DOHH2 (cell line): Measurements from ENCODE around the gene CSF2RB.

Experiments used
- H3F3A ChIP-seq: fragments of 200-600 bp; sonication (generic), shearing (Covaris generic); 2 replicates; pipeline ENCODE4 v1.6.0; 2016; ENCODE audit warnings: antibody characterized with exemption, mild to moderate bottlenecking; ENCODE audit not compliant: control insufficient read depth, insufficient read depth
- H3K27ac ChIP-seq: fragments of 200-600 bp; sonication (generic); 2 replicates; pipeline ENCODE4 v1.5.1; 2014; ENCODE audit warnings: low read depth, mild to moderate bottlenecking, low read length, moderate library complexity
- H3K27me3 ChIP-seq: fragments of 200-600 bp; sonication (generic); 2 replicates; pipeline ENCODE4 v1.6.1; 2014; ENCODE audit warnings: mild to moderate bottlenecking, low read length, mixed read lengths; ENCODE audit not compliant: control insufficient read depth
- H3K36me3 ChIP-seq: fragments of 200-600 bp; sonication (generic); 2 replicates; pipeline ENCODE4 v1.6.1; 2014; ENCODE audit warnings: mild to moderate bottlenecking, low read length, moderate library complexity, mixed read lengths; ENCODE audit not compliant: control insufficient read depth
- H3K4me1 ChIP-seq: fragments of 200-600 bp; sonication (generic); 2 replicates; pipeline ENCODE4 v1.6.1; 2014; ENCODE audit warnings: mild to moderate bottlenecking, low read length, mixed read lengths; ENCODE audit not compliant: control insufficient read depth
- H3K4me2 ChIP-seq: fragments of 200-600 bp; sonication (generic); 2 replicates; pipeline ENCODE4 v1.6.0; 2014; ENCODE audit warnings: mild to moderate bottlenecking, low read length, moderate library complexity
- H3K4me3 ChIP-seq: fragments of 200-600 bp; sonication (generic); 2 replicates; pipeline ENCODE4 v1.5.1; 2014; ENCODE audit warnings: mild to moderate bottlenecking, low read length, mixed read lengths
- H3K79me2 ChIP-seq: fragments of 200-600 bp; sonication (generic); 2 replicates; pipeline ENCODE4 v1.6.1; 2014; ENCODE audit warnings: mild to moderate bottlenecking, low read length, mixed read lengths; ENCODE audit not compliant: control insufficient read depth
- H3K9me2 ChIP-seq: fragments of 200-600 bp; sonication (generic); replicated peaks from 2 replicates; pipeline ENCODE4 v1.6.1; 2014; ENCODE audit warnings: mild to moderate bottlenecking, low read length, mixed read lengths; ENCODE audit not compliant: control insufficient read depth
- H3K9me3 ChIP-seq: fragments of 200-600 bp; sonication (generic); 2 replicates; pipeline ENCODE4 v1.6.1; 2014; ENCODE audit warnings: antibody characterized with exemption, low read length, mixed read lengths; ENCODE audit not compliant: control insufficient read depth, insufficient read depth
- H4K20me1 ChIP-seq: fragments of 200-600 bp; sonication (generic); 2 replicates; pipeline ENCODE4 v1.6.0; 2014; ENCODE audit warnings: low read depth, mild to moderate bottlenecking, antibody characterized with exemption, low read length, moderate library complexity; ENCODE audit not compliant: control insufficient read depth, insufficient read depth
- EZH2phosphoT487 ChIP-seq: fragments of 200-600 bp; sonication (generic); IDR thresholded peaks from 2 replicates; pipeline ENCODE4 v1.6.1; 2017; ENCODE audit warnings: borderline replicate concordance, mild to moderate bottlenecking, antibody characterized with exemption, low read length, moderate library complexity, mixed read lengths
- TF ChIP-seq, protein P1 (sequence below): fragments of 200-600 bp; sonication (generic); IDR thresholded peaks from one replicate; pipeline ENCODE4 v1.5.1; 2014; ENCODE audit warnings: antibody characterized with exemption, mild to moderate bottlenecking, low read depth, low read length; ENCODE audit not compliant: poor library complexity, severe bottlenecking

The CSF2RB gene

DNA sequence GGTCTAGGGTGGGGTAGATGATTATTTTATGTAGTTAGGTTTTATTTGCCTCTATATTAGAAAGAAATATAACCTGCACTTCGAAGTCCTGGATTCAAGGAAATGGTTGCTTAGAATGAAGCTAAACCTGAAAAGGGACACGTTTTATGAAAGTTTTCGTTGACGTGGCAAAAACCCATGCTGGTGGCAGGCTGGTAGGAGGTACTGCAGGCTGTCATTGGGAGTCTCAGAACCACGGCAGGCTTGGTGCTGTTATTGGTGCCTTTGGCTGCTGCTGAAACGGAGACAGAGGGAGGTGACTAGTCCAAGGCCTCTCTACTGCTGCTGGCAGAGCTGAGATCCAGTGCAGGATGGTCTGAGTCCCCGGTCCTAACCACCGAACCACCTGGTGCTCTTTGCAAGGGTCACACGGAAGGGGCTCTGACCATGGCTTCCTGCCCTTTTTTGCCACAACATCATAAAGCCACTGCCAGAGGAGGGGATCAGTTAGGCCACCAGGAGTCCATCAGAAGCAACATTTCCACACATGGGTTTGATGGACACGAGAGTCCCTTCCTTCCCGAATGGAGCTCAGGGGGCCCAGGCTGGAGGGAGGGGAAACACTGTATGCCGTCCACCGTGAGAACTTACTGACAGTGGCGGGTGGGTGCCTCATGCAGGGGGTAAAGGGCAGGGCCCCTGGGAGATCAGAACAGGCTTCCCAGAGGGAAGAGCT, 13.4 kb downstream of the CSF2RB start:
- no peaks in the 10 kb centered on the region for H3K27me3 ChIP-seq
- no peak overlapping the region for H3K4me2 ChIP-seq
- H3K9me2 ChIP-seq = no peaks in the 10 kb centered on the region
- no peak overlapping the region for H3K27ac ChIP-seq
- no peak overlapping the region for H3K4me3 ChIP-seq
- no peaks in the 10 kb centered on the region for H4K20me1 ChIP-seq
- H3F3A ChIP-seq = no peaks in the 10 kb centered on the region
- H3K79me2 ChIP-seq = peaks cover 3% of the 10 kb centered on the region; the same call in 1 of the 2 replicates
- H3K36me3 ChIP-seq = peaks cover 99% of the 10 kb centered on the region
- no peaks in the 10 kb centered on the region for H3K4me1 ChIP-seq
- no peak for TF ChIP-seq EZH2phosphoT487
- TF ChIP-seq, protein P1, sequence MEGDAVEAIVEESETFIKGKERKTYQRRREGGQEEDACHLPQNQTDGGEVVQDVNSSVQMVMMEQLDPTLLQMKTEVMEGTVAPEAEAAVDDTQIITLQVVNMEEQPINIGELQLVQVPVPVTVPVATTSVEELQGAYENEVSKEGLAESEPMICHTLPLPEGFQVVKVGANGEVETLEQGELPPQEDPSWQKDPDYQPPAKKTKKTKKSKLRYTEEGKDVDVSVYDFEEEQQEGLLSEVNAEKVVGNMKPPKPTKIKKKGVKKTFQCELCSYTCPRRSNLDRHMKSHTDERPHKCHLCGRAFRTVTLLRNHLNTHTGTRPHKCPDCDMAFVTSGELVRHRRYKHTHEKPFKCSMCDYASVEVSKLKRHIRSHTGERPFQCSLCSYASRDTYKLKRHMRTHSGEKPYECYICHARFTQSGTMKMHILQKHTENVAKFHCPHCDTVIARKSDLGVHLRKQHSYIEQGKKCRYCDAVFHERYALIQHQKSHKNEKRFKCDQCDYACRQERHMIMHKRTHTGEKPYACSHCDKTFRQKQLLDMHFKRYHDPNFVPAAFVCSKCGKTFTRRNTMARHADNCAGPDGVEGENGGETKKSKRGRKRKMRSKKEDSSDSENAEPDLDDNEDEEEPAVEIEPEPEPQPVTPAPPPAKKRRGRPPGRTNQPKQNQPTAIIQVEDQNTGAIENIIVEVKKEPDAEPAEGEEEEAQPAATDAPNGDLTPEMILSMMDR = no peak
- no peaks in the 10 kb centered on the region for H3K9me3 ChIP-seq

DNA sequence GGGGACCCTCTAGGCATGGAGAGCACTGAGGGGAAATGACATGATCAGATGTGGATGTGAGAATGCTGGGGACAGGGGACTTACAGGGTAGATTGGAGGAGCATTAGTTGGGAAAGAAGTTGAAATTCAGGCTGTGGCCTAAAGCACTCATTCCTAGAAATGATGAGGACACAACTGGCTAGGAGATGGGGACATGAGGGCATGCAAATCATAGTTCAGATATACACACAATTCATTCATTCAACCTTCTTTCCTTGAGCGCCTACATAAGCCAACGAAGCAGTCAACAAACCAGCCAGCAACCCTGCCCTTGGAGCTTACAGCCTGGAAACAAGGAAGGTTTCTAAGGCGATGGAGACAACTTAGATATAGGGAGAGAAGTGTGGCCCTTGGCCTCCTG, 14.2 kb downstream of the CSF2RB start:
- peaks cover 95% of the 10 kb centered on the region for H3K36me3 ChIP-seq
- H3K9me2 ChIP-seq = no peaks in the 10 kb centered on the region
- no peaks in the 10 kb centered on the region for H3K9me3 ChIP-seq
- no peaks in the 10 kb centered on the region for H3K79me2 ChIP-seq
- no peak overlapping the region for H3K27ac ChIP-seq
- H4K20me1 ChIP-seq = no peaks in the 10 kb centered on the region
- no peak overlapping the region for H3K4me2 ChIP-seq
- H3K27me3 ChIP-seq = no peaks in the 10 kb centered on the region
- H3K4me1 ChIP-seq = no peaks in the 10 kb centered on the region
- H3F3A ChIP-seq = no peaks in the 10 kb centered on the region
- H3K4me3 ChIP-seq = no peak overlapping the region
- no peak for TF ChIP-seq EZH2phosphoT487
- TF ChIP-seq, protein P1 = no peak

DNA sequence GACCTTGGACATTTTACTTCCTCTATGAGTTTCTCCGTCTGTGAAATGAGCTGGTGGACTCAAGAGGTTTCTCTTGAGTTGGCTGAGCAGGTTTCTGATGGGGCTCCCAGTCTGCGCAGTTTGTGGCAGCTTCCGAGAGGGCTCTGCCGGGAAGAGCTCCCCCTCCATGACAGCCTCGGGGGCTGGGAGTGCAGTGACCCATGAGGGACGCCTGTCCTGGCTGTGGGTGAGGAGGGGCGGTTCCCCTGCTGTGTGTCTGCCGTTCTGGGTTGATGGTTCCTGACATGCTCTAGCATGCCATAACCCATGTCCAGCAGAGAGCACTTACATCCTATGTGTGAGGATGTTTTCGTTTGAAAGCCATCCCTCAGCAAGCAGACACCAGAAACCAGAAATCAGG, 14.8 kb downstream of the CSF2RB start:
- Histone ChIP-seq H3K79me2 (no peaks in the 10 kb centered on the region), H3K9me2 (no peaks in the 10 kb centered on the region), H3K4me2 (no peak overlapping the region), H3F3A (no peaks in the 10 kb centered on the region), H3K27me3 (no peaks in the 10 kb centered on the region), H3K9me3 (no peaks in the 10 kb centered on the region), H3K4me3 (no peak overlapping the region), H3K4me1 (no peaks in the 10 kb centered on the region), H3K36me3 (peaks cover 95% of the 10 kb centered on the region), H3K27ac (no peak overlapping the region), H4K20me1 (no peaks in the 10 kb centered on the region)
- no peak for TF ChIP-seq EZH2phosphoT487
- TF ChIP-seq, protein P1 = no peak
